Lower leg skin (tissue), 3 donors: ENCODE measurements around the gene DNASE2.

Source experiments
- CTCF ChIP-seq, 3 donors: fragments of 450-650 bp; IDR thresholded peaks; one replicate each; pipeline ENCODE4 v1.5.1; 2016; ENCODE audit warnings: antibody characterized with exemption in 3 of 3, mild to moderate bottlenecking in 3 of 3, moderate library complexity in 2 of 3
- POLR2A ChIP-seq, 2 donors: fragments of 450-650 bp; IDR thresholded peaks; one replicate each; pipeline ENCODE4 v1.6.1; 2016 to 2017; ENCODE audit warnings: antibody characterized with exemption in 2 of 2, mild to moderate bottlenecking in 1 of 2, moderate library complexity in 1 of 2

- no peak for TF ChIP-seq CTCF (IDR thresholded peaks at IDR 0.05)
- no peak for TF ChIP-seq POLR2A (IDR thresholded peaks at IDR 0.05)
These were observed 6.9 kb upstream of the DNASE2 start for GRCh38 chr19:12888006-12888603.
